GM20431 (cell line): ENCODE data around the gene G3BP1.
"Not testable (repeated sequence)": the region's sequence is repeated elsewhere in the genome, so short reads cannot be mapped to it uniquely, and the experiment has no call there.

Source experiments
- in situ Hi-C: fragments of 300-500 bp; cut with MseI, MboI; formaldehyde crosslinking; loops from one replicate; pipeline ENCODE4 v1.15.0; 2020; ENCODE audit warnings: low sequenced_read_pairs; ENCODE audit not compliant: unreplicated experiment

G3BP1 gene

GRCh38 chr5:151771259-151772028 lies at the start of gene G3BP1:
Gene G3BP1 (plus strand): TSS chr5:151771954. CDS start chr5:151786621, 14,667 bp downstream.
- in situ Hi-C loops, result no loop called here

DNA sequence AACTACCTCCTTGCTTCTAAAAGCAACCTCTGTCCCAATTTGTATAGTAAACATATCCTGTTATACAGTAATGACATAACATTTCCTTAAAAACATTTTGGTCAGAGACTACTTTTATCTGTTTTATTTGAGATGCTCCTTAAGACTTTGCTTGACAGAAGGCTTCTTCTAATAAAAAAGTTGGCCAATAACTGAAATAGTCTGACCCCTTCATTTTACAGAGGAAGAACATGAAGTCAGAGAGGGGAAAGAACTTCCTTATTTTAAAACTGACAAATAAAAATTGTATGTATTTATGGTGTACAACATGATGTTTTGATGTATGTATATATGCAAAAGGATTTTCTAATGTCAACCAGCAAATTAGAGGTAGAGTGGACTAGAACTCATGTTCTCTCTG lies 49.2 kb upstream of the G3BP1 start:
- in situ Hi-C loops, result no loop called here

DNA sequence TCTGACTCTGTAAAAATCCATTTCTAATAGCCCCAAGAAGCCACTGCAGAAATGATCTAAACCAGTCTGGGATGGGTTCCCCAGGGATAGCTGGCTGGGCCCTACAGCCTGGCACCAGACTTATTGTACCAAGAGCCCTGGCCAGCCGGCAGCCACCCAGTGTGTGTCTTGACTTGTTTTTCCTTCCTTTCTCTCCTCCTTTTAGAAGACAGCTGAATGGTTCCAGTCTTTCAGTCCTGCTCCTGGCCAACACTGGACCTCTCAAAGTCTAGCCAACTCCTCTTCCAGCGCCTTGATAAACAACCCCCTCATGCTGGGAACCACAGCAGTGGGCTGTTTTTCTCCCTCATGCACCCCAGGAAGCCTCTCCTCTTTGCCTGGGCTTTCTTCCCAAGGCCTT lies 47.4 kb upstream of the G3BP1 start:
- in situ Hi-C loops, result no loop called here

DNA sequence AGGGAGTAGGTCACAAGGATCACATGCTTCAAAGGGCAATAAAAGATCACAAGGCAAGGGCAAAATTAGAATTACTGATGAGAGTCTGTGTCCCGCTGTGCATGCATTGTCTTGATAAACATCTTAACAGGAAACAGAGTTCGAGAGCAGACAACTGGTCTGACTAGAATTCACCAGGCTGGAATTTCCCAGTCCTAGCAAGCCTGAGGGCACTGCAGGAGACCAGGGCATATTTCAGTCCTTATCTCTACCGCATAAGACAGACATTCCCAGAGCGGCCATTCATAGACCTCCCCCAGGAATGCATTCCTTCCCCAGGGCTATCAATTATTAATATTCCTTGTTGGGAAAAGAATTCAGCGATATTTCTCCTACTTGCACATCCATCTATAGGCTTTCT lies 42.2 kb upstream of the G3BP1 start:
- in situ Hi-C loops, result not testable (repeated sequence)

DNA sequence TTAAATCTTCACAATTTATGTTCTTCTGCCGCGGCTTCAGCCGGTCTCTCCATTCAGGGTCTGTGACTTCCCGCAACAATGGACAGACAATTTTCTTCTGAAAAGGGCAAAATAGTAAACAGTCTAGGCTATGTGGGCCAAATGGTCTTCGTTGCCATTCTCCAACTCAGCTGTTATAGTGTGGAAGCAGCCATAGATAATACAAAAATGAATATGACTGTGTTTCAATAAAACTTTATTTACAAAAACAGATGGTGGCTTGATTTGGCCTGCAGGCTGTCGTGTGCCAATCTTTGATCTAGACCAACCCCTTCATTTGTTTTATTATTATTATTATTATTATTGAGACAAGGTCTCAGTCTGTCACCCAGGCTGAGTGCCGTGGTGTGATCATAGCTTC lies 41.4 kb upstream of the G3BP1 start:
- in situ Hi-C loops, result loop anchor here (10.0 kb wide), 1 partner anchor 66 kb away; no protein-coding TSS in a partner anchor

GRCh38 chr5:151733358-151734063 lies 38.2 kb upstream of the G3BP1 start:
- in situ Hi-C loops, result loop anchor here (10.0 kb wide), 1 partner anchor 69 kb away; no protein-coding TSS in a partner anchor

GRCh38 chr5:151734064-151734408 lies 37.7 kb upstream of the G3BP1 start:
- in situ Hi-C loops, result loop anchor here (10.0 kb wide), 1 partner anchor 69 kb away; no protein-coding TSS in a partner anchor

DNA sequence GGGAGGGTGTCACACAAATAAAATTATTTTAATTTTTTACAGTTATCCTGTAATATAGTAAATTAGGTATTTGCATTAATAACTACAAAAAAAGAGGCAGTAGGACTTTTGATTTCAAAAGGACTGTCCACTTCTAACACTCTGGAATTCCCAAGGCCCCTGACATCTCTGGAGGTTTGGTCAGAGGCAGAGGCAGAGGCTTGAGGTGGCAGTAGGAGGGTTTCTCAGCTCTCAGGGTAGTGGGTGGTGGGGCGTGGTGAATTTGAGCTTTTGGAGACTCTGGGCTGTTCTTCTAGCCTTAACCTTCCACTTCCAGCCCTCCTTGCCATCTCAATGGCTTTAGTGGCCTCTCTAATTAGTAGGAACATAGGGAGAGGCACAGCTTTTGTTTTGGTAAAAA lies 36.1 kb upstream of the G3BP1 start:
- in situ Hi-C loops, result loop anchor here (10.0 kb wide), 1 partner anchor 71 kb away; no protein-coding TSS in a partner anchor

DNA sequence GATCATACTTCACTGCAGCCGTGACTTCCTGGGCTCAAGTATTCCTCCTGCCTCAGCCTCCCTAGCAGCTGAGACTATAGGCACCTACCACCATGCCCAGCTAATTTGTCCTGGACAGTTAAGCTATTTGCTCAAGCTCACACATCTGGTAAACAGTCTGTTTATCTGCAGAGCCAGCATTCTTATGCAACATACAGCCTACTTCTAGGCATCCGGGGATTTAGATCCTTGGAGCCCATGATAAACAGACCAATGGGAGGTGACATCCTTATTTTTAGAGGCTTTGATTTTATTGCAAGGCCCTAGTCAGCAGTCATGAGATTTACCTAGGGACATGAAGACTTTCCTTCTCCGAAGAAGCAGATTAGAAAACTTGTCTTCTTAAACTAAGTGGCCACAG lies 34.3 kb upstream of the G3BP1 start:
- in situ Hi-C loops, result loop anchor here (10.0 kb wide), 1 partner anchor 73 kb away; no protein-coding TSS in a partner anchor

GRCh38 chr5:151738125-151738848 lies 33.5 kb upstream of the G3BP1 start:
- in situ Hi-C loops, result loop anchor here (10.0 kb wide), 1 partner anchor 73 kb away; no protein-coding TSS in a partner anchor

DNA sequence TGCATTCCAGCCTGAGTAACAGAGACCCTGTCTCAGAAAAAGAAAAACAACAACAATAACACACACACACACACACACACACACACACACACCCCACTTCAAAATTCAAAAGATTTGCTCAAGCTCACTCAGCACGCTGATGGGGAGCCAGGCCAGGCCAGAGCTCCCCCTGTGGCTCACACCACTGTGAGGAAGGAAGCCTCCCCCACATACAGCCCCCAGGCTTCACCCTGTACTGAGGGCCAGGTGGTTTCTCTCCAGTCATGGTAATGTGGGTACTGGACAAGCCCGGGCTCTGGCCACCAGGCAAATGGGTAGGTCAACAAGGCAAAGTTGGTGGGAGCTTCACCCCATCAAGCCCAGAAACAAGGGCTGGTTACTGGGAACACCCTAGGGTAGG lies 32.4 kb upstream of the G3BP1 start:
- in situ Hi-C loops, result loop anchor here (10.0 kb wide), 1 partner anchor 75 kb away; no protein-coding TSS in a partner anchor

DNA sequence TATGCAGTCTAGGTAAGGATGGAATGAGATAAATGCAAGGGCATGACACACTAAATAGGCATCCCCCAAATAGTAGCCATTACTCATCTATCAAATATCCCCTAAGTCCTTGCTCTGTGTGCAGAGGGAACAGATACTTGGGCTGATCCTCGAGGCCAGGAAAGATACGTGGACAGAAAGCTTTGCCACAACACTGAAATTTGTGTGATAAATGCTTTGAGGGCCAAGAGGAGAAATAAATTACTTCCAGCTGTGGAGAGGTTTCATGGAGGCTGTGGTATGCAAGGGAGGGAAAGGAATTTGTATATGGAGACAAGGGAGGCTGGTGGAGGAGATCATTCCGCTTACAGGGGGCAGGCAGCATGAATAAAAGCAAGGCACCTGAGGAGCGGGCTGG lies 31.8 kb upstream of the G3BP1 start:
- in situ Hi-C loops, result loop anchor here (10.0 kb wide), 1 partner anchor 75 kb away; no protein-coding TSS in a partner anchor

DNA sequence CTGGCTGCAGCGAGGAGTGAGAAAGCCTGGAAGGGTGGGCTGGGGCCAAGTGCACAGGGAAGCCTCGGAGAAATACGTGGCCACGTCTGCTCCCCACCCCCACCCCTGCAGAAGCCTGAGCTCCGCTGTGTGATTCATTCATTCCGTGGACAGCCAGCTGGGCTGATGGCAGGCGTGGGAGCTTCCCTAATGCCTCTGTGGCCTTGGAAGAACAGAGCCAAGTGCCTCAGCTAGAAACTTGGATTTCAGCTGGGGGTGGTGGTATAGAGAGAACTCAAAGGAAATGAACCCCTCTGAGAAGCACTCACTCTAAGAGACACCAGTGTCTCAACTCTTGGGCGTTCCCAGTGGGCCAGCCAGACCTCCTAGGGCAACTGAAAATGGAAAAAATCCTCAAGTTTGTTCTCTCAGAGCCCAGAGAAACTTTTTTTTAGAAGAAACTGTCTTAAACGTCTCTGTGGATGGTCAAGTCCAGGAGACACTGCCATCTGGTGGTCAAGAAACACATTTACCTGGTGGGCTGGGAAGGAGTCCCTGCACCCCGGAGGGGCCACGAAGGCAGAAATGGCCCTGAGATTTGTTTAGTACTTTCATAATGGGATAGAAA lies 31.3 kb upstream of the G3BP1 start:
- in situ Hi-C loops, result no loop called here

- in situ Hi-C loops, result no loop called here
These were observed 30.8 kb upstream of the G3BP1 start for GRCh38 chr5:151740958-151741373.

DNA sequence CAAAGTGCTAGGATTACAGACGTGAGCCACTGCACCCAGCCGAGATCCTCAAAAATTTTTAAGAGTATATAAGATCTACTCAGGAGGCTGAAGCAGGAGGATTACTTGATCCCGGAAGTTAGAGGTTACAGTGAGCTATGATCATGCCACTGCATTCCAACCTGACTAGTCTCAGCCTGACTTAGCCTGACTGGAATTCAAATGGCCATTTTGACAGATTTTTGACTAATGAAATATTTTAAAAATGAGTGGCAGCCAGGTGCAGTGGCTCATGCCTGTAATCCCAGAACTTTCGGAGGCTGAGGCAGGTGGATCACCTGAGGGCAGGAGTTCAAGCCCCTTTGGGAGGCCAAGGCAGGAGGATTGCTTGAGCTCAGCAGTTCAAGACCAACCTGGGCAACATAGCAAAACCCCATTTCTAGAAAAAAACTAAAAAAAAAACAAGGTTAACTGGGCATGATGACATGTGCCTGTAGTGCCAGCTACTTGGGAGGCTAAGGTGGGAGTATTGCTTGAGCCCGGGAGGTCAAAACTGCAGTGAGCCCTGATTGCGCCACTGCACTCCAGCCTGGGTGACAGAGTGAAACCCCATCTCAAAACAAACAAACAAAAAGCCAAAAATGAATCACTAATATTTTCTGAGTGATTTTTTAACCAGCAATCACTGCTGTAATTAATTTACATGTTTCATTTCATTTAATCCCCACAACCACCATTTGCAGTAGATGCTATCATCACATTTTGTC lies 29.9 kb upstream of the G3BP1 start:
- in situ Hi-C loops, result no loop called here

- in situ Hi-C loops, result no loop called here
These were observed 28.9 kb upstream of the G3BP1 start for GRCh38 chr5:151742870-151743294.

GRCh38 chr5:151743530-151743929 lies 28.2 kb upstream of the G3BP1 start:
- in situ Hi-C loops, result no loop called here

GRCh38 chr5:151745071-151745705 lies 26.6 kb upstream of the G3BP1 start:
- in situ Hi-C loops, result no loop called here

GRCh38 chr5:151750121-151750520 lies 21.6 kb upstream of the G3BP1 start:
- in situ Hi-C loops, result no loop called here
